ENCODE data around the gene SEC22C.

The SEC22C gene

DNA sequence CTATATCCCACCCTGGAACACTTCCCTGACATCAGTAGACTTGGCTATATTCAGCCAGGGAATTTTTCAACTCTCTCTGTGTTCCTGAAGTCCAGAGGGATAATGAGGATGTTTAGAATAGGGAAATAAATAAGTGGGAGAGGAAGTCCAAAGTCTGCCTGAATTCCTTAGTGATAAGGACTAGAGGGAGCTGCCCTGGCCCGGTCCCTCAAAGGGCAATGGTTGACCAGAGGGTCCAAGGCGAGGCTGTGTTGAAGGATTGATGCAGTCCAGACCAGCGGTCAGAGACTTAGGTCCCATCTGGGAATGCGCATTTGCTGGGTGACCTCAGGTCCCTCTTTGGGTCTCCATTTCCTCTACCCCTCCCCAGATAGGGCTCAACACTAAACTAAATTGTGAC, 71.4 kb downstream of the SEC22C start:
- no peak for DNase-seq

DNA sequence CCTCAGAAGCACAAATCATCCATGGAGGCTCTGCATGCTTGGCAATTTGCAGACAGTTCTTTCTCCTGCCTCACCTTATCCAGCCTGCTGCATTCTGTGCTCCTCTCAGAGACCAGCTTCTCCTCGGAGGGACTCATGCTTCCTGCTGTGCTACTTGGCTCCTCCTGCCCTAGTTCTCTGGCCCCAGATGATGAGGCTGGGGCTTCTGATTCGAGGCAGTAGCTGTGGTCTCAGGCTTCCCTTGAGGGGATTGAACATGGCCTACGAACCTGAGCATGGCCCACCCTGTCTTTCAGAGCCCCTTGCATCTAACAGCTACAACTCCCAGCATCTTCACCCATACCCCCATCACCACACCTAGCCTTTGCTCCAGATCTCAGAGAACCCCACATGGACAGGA, 72.7 kb downstream of the SEC22C start:
- no peak for DNase-seq

DNA sequence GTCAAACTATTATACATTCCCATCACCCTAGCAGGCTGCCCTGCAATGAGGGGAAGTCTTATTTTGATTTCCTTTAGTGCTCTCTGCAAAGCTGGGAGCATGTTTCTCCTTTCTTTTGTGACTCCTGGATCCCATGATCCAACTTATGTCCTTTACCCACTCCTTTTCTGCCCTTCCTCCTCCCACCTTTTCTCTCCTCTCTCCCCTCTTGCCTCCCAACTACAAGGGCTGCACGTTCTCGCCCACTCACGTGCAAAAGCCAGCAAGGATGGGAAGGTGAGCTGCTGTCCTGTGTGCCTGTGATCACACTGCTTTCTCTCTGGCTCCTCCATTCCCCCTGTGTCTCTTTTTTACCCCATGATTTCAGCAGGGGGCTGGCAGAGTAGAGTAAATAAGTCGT, 73.2 kb downstream of the SEC22C start:
- no peak for DNase-seq

DNA sequence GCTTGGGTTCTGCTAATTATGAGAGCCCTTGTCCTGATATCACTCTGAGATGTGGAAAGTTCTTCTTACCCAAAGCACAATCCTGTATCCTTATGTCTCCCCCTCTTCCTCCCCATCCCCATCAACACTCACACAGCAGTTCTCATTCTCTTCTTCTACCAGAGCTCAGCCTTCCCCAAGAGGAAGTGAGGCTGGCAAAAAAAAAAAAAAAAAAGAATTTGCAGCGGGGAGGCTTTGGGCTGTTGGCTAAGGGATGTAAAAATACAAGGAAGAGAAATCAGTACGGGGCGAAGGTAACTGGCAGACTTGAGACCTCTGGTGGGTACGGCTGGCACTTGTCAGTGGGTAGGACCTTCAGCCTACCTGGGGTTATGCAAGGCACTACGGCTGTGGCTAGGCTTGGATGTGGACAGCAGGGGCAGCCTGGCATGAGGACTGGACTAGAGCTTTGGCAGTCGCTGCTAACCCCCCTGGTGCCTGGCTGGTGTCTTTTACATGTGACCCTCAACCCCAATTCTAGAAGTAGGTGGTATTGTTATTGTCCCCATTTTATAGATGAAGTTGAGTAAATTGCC, 73.9 kb downstream of the SEC22C start:
- no peak for DNase-seq

DNA sequence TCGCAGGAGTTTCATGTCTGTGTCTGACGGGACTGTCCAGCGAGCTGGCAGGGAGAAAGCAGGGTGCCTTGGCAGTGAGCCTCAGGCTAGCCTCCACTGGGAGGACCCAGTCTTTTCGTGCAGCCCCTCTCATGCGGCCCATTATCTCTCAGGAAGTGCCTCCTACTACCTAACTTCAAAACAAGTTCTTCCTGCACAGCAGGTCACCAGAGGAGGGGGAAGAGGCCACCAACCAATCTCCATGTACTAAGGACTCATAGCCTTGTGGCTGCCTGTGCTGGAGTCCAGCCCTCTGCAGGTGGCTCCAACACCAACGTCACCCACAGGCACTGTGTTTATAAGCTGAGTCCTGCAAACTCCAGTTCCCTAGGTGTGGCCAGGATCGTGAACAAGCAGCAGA, 74.5 kb downstream of the SEC22C start:
- no peak for DNase-seq

DNA sequence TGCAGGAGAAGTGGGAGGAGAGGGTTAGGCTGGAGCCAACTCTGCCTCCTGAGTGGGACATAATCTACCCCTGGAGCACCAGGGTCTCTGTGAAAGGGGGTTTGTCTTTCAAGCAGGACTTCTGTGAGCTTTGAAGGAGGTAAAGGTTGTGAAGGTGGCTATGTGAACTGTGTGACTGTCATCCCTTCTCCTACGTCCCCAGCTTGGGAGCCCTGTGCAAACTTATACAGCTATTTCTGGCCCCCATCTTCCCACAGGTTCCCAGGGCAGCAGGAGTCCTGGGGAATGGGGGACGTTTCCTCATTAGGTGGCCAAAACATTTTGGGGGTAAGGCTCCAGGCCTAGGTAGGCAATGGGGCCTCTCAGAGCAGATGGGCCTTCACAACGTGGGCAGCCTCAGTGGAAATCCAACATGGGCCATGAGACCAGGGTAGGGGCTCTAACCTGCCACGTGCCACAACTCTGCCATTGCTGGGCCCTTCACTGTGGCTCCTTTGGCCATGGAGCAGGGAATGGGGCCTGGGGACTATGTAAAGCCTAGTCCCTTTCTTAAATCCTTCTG, 75.8 kb downstream of the SEC22C start:
- no peak for DNase-seq

DNA sequence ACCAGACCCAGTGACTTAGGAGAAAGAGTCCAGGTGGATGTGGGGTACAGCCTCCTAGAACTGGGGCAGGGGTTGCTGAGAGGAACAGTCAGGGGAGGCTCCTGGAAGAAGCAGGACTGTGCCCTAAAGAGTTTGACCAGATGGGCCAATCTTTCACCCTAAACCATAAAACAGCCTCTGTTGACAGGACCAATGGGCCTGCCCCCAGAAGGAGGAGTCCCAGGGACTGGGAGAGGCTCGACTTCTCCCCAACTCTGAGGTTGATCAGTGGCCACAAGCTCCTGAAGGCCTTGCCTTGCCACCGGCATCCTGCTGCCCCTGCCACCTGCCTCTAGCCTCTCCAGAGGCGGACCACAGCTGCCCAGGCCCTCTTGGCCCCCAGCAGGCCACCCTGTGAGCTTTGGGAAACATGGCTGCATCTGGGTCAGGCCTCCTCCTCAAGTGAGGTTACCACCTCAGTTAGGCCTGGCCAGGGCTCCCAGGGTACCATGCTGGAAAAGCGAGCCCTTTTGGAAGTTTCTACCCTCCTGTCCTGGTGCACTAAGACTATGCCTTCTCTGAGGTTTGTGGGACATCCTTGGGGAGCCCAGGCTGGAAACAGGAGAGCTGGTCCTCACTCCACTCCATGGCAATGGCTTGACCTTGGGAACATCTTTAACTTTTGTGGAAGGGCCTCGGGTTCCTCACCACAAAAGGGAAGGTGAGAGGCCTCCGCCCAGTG, 76.5 kb downstream of the SEC22C start:
- DNase-seq, result no peak

DNA sequence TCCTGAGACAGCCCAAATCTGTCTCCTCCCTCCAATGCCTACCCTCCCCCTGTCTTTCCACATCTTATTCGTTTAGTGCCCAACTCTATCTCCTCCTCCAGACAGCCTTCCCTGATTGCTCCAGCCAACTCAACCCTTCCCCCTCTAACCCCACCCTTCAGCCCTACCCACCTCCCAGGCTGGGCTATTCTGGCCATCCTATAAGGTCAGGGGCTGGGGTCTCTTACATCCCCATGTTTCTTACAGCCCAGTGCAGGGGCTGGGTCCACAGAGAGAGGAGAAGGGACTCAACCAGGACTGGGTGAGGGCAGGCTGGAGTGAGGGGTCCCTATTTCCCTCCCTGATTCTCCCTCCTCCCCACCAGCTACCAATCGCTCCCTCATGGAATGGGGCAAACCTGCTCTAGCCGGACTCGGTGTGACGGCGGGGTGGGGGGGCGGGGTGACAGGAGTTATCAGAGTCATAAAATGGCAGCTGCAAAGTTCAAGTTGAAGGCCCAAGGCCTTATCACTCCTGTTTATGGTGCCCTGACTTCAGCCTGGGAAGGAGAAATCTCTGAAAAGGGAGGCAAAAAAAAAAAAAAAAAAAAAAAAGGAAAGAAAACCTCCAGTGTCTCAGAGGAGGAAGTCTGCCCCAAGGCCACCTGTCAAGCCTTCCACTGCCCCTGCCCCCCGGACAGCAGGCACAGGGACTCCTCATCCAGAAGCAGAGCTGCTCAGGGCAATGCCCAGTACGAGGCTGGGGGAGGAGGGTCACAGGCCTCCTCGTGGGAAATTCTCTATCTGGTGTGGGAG, 77.2 kb downstream of the SEC22C start:
- DNase-seq, result no peak

DNA sequence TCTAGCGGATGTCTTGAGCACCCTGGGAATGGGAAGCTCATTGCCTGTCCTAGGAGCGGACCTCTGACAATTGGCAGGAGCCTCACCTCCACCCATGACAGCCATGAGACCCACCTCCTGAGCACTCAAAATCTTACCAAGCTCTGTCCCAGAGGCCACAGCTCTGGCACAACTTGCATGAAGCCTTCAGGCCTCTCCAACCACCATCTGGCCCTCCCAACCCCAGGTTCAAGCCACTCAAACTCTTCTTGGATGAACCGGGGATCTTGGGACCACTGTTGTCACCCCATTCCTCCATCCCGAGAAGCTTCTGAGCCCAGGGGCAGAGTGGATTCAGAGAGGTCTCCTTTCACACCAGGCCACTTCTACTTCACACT, 77.8 kb downstream of the SEC22C start:
- no peak for DNase-seq

DNA sequence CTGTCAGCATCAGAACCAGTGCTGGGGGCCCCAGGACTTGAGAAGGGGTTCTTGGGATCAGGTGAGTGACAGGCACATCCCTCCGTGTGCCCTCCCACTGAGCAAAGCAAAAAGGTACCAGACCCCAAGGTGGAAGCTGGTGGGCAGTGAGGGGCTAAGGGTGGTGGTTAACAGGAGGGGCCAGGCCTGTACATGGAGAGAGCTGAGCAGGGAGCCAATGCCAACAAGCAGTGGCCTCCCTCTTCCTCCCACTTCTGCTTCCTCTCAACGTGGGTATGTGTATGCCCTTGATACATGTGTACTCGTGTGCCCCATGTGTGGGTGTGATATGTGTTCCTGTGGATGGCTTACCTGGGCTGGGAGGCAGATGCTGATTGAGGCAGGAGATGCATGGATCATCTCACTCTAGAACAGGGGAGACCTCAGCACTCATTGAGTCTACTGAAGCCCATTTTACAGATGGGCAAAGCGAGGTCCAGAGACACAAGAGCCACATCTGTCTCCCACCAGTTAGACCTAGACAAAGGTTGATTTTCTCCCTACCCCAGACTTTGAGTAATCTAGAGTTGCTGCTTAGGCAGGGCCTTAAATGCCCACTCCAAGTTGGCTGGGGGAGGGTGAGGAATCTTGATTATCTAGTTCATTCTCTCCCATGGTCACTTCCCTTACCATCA, 78.4 kb downstream of the SEC22C start:
- no peak for DNase-seq

DNA sequence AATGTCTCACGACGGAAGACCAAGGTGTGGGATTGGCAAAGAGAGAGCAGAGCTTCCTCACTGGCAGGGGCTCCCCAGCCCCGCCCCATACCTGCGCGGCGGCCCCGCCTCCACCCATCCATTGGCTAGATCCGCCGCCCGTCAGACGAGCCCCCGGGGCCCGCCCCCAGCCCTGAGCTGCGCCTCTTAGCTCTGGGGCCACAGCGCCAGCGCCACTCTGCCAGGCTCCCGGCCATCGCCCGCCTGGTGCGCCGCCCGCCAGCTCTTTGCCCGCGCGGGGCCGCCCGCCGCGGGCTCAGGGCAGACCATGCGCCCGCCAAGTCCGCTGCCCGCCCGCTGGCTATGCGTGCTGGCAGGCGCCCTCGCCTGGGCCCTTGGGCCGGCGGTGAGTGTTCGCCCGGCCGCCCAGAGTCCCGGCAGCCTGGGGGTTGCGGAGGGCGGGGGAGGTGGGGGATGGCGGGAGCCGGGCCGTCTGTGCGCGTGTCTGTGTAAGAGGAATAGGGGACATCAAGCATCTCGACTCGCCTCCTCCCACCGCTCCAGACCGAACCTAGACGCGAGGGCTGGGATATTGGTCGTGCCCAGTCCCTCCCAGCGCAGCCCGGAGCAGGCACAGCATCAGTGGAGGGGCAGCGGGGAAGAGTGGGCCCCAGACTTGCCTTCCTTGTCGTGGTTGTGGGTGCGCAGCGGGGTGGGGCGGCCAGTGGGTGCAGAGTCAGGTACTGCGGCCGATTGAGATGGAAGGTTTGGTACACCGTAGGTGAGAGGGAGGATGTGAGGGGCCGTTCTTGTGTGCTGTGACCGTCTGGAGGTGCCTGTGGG, 79.1 kb downstream of the SEC22C start, which contains the start of gene VIPR1:
Gene VIPR1 (plus strand): TSS at position 215 of the 822 bp plus-strand sequence. CDS start 93 bp downstream, at position 308.
- DNase-seq, result peak; percentile 90

DNA sequence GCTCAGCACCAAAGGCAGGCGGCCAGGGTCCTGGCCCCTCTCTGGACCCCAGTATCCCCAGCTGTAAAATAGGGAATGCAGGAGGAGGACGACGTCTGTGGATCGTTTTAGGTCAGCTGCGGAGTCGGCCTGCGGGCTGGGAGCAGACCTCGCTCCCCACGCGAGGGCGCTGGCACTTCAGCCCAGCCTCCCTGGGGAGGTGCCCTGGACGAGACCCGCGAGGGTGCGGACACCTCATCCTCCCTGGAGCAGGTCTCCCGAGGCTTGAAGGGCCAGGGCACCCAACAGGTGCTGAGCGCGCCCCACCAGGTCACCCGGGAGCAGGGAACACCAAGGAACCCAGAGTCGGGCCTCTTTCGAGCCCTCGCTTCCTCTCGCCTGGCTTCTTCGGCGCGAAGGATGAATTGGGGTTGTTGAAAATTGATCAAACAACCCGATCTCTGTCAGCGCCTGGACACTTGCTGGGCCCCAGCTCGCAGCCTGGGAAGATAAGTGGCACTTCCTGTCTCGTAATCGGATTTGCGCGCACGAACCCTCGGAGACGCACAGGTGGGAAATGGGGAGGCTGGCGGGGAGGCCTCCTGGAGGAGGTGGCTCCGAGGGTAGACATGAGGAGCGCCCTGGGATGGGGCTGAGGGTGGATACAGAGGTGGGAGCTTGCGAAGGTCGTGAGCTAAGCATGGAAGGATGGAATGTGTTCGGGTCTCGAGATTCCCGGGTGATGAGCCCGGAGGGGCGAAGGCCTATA, 79.9 kb downstream of the SEC22C start:
- peak; percentile 56 for DNase-seq

DNA sequence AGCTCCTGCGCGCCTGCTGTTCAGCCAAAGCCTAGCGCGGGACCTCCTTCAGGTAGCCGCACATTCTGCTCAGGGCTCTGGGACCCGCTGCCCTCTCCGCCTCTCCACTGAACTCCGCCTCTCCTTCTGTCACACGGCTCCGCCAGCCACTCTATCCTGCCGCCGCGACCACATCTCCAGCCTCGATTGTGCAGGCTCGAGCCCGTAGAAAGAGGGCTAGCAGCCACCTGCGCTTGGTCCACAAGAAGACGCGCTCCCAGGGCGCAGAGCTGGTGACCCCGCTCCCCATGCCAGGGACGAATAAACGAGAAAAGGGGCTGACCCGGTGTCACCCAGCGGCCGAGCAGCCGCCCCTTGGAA, 80.5 kb downstream of the SEC22C start:
- DNase-seq, result no peak

DNA sequence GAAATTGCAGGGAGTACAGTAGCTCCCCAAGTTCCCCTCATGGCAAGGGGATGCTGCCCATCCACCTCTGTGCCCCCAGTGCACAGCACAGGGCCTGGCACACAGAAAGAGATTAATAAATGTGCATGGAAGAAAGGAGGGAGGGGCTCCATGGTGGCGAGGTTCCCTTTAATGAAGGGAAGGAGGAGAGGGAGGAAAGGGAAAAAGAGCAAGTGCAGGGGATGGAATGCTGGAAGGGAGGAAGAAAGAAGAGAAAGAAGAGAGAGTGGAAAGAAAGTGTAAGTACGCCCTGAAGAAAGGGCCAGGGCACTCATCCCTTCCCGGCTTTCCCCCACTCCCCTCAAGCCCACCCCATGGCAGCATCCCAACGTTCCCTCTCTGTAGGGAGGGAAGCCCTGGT, 80.9 kb downstream of the SEC22C start:
- DNase-seq, result no peak

DNA sequence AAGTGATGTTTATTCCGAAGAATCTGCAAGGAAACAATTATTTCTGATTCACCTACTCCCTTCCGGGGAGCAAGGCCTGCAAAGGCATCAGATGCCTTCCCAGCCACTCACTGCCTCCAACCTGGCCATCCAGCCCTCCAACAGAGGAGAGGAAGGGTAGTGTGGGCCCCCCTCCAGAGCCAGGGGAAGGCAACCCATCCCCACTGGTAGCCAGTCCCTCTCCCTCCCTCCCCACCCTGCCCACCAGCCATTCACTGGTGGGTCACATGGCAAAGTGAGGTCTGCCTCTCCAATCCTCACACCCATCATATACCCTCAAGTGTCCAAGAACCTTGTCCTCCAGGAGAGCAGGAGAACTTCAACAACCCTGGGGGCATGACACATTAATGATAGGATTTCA, 81.7 kb downstream of the SEC22C start:
- DNase-seq, result no peak

DNA sequence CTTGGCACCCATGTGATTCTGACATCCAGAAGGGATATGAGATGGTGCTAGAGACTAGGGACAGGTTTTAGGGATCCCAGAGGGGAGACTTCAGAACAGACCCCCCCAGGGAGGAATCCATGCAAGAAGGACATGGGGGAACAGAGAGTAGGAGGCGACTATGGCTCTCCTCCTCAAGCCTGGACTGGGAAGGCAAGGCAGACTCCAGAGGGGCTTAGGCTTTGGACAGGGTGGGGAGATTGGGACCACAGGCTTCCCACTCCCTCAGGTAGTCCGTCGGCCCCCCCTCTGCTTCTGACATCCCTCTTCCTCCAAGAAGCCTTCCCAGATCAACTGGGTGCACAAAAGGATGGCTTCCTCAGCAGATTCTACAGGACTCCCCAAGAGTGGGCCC, 82.3 kb downstream of the SEC22C start:
- no peak for DNase-seq

DNA sequence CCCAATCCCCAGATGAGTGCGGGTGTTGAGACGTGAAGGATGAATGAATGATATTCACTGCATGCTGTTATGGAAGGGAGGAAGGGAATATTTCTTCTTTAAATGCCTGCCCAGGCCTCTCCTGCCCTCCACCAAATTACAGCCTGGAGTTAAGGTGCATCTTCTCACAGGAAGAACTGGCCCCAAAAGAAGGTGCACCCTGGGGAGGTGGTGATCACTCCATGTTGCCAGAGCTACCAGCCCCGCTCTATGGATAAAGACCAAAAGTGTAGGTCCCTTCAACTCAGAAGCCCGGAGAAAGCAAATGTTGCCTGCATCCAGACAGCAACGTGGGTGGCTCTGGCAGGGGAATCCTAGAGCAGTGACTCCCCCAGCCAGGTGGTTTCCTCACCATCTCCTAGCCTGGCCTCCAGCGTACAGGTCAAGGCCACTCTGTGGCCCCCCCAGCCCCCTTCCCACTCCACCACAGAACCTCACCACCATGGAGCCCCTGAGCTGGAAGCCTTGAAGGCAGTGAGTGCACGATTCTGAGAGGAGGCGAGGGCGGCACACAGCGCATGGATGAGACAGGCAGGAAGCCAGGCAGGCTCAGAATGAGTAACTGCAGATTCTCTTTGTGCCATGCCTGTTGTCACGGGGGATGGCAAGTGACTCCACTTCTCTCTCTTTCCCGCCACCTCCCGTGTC, 82.8 kb downstream of the SEC22C start:
- DNase-seq, result no peak

DNA sequence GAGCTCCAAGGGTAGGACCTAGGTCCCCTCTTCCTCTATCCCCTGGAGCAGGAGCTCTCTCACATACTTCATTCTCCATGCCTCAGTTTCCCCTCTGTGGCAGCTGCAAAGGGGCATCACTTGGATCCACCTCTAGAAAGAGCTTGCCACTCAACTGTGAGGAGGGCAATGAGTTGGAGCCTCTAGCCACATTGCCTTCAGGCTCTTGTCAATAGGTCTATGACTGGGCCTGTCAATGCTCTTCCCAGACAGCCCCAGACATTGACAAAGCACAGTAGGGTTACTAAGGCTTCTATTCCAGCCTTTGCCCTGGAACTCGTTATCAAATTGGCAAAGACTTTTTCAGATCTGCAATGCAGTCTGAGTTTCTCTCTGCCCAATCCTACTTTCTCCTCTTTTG, 83.7 kb downstream of the SEC22C start:
- DNase-seq, result no peak

Measured in CD4-positive, alpha-beta T cell treated with Interleukin-4 for 4 hours (primary cell).